NB4 (cell line): ENCODE results near the gene OR5AK2.

Source experiments
- DNase-seq: peaks from one replicate; pipeline ENCODE4 v3.0.0; 2010; ENCODE audit warnings: low read depth
- H3K4me3 ChIP-seq: one replicate; pipeline ENCODE4 v1.5.1; 2011; ENCODE audit warnings: mild to moderate bottlenecking, low read depth, low read length, moderate library complexity
- CTCF ChIP-seq: IDR thresholded peaks from one replicate; pipeline ENCODE4 v1.5.1; 2012; ENCODE audit warnings: low read depth, low read length
- MAX ChIP-seq: IDR thresholded peaks from 2 replicates; pipeline ENCODE4 v1.6.1; 2011; ENCODE audit warnings: low read depth, low read length
- MYC ChIP-seq: IDR thresholded peaks from 2 replicates; pipeline ENCODE4 v1.6.1; 2011; ENCODE audit warnings: low read depth, low read length
- POLR2A ChIP-seq: IDR thresholded peaks from 2 replicates; pipeline ENCODE4 v1.6.1; 2011; ENCODE audit warnings: mild to moderate bottlenecking; ENCODE audit not compliant: insufficient read length; ENCODE audit errors: extremely low read depth

Gene OR5AK2

GRCh38 chr11:56968524-56968923 lies 20.2 kb upstream of the OR5AK2 start:
- no peak overlapping the region for H3K4me3 ChIP-seq
- no peak for DNase-seq
- TF ChIP-seq MYC (no peak), CTCF (no peak), MAX (no peak), POLR2A (no peak)

- H3K4me3 ChIP-seq = no peak overlapping the region
- DNase-seq = no peak
- TF ChIP-seq CTCF (no peak), MAX (no peak)
Observed at GRCh38 chr11:56977314-56977713, 11.4 kb upstream of the OR5AK2 start.

- TF ChIP-seq POLR2A (no peak), MYC (no peak), CTCF (no peak), MAX (no peak)
Observed at GRCh38 chr11:56990702-56991101, 2.0 kb downstream of the OR5AK2 start.

GRCh38 chr11:56994532-56994931 lies 5.8 kb downstream of the OR5AK2 start:
- TF ChIP-seq MAX (no peak), CTCF (no peak)
- DNase-seq = no peak
- no peak overlapping the region for H3K4me3 ChIP-seq

More at GRCh38 chr11:56990702-56991101, 2.0 kb downstream of the OR5AK2 start:
- no peak for DNase-seq
- H3K4me3 ChIP-seq = no peak overlapping the region

- DNase-seq = peak; percentile 20
- no peak overlapping the region for H3K4me3 ChIP-seq
- no peak for TF ChIP-seq MYC
- TF ChIP-seq POLR2A = no peak
- TF ChIP-seq CTCF = peak; percentile 51
Observed at GRCh38 chr11:57001674-57002401, 13.1 kb downstream of the OR5AK2 start.

GRCh38 chr11:57008373-57008772 lies 19.7 kb downstream of the OR5AK2 start:
- DNase-seq = no peak
- TF ChIP-seq CTCF = no peak
- no peak for TF ChIP-seq POLR2A
- TF ChIP-seq MAX = no peak
- TF ChIP-seq MYC = no peak
- no peak overlapping the region for H3K4me3 ChIP-seq
